Neural crest cell (in vitro differentiated cells): ENCODE results near the gene MEAK7. TPM values are rescaled to one million over a fixed set of nuclear protein-coding genes. Genes with fewer than 3 reads are reported as not detected.
"Not testable (repeated sequence)": the region's sequence is repeated elsewhere in the genome, so short reads cannot be mapped to it uniquely, and the experiment has no call there.

Source experiments
- DNase-seq: peaks from one replicate; pipeline ENCODE4 v3.0.0; 2021; ENCODE audit warnings: low read depth, mixed read lengths, low spot score
- H3K27ac Mint-ChIP-seq: one replicate; pipeline ENCODE4 v1.8.0; 2021; ENCODE audit warnings: mild to moderate bottlenecking, mixed read lengths; ENCODE audit not compliant: unreplicated experiment
- H3K27me3 Mint-ChIP-seq: 2 replicates; pipeline ENCODE4 v1.8.0; 2021; ENCODE audit warnings: low read depth, mild to moderate bottlenecking, mixed read lengths
- H3K36me3 Mint-ChIP-seq: 2 replicates; pipeline ENCODE4 v1.8.0; 2021; ENCODE audit warnings: low read depth, mild to moderate bottlenecking, mixed read lengths
- H3K4me1 Mint-ChIP-seq: 2 replicates; pipeline ENCODE4 v1.8.0; 2021; ENCODE audit warnings: mixed read lengths
- H3K4me3 Mint-ChIP-seq: one replicate; pipeline ENCODE4 v1.8.0; 2021; ENCODE audit warnings: mild to moderate bottlenecking, mixed read lengths
- H3K9me3 Mint-ChIP-seq: 2 replicates; pipeline ENCODE4 v1.8.0; 2021; ENCODE audit warnings: mixed read lengths
- total RNA-seq: library from RNA; stranded (reverse); gene quantifications from 2 replicates; pipeline ENCODE4 v1.2.1, GENCODE V29; 2021
- TF ChIP-seq, protein P1 (sequence below): fragments of 200-600 bp; sonication (generic); conservative IDR thresholded peaks from 2 replicates; pipeline ENCODE4 v1.5.0; 2021; ENCODE audit warnings: antibody characterized with exemption, mild to moderate bottlenecking

Gene MEAK7
- total RNA-seq, 1 donor from 2014 or later = 29.5 TPM

DNA sequence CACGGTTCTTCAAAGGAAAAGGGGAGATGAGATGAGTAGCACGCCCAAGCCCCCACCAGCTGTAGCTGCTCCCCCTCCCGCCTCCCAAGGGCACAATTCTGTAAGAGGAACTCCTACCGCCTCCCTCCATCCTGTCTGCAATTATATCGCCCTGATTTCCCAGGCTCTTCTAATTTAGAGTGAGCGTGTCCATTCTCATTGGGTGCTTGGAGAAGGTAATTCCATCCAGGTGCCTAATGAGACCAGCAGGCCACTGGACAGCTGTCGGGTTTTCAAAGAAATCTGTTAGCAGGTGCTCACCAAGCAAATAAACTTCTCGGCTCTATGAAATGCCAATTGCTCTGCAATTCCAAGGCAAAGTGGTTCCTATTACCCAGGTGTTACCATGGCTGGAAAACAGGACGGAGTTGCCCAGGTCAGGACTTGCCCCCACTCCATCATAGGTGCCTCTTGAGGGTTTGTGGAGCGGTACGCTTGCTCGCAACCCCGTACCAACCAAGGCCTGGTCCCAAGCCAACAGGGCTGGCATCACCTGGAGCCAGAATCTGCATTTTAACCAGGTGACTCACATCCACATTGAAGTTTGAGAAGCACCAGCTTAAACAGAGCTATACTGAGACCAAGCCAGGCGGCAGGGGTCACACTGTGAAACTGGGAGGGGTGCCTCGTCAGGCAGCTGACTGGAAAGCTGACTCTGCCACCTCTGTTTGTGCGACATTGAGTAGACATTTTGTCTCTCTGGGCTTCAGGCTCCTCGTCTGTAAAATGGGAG is 16.5 kb upstream of the MEAK7 start:
- H3K36me3 Mint-ChIP-seq = no peaks in the 10 kb centered on the region
- H3K4me1 Mint-ChIP-seq = peaks cover 43% of the 10 kb centered on the region
- TF ChIP-seq, protein P1, sequence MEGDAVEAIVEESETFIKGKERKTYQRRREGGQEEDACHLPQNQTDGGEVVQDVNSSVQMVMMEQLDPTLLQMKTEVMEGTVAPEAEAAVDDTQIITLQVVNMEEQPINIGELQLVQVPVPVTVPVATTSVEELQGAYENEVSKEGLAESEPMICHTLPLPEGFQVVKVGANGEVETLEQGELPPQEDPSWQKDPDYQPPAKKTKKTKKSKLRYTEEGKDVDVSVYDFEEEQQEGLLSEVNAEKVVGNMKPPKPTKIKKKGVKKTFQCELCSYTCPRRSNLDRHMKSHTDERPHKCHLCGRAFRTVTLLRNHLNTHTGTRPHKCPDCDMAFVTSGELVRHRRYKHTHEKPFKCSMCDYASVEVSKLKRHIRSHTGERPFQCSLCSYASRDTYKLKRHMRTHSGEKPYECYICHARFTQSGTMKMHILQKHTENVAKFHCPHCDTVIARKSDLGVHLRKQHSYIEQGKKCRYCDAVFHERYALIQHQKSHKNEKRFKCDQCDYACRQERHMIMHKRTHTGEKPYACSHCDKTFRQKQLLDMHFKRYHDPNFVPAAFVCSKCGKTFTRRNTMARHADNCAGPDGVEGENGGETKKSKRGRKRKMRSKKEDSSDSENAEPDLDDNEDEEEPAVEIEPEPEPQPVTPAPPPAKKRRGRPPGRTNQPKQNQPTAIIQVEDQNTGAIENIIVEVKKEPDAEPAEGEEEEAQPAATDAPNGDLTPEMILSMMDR = no peak
- no peaks in the 10 kb centered on the region for H3K9me3 Mint-ChIP-seq
- no peak overlapping the region for H3K4me3 Mint-ChIP-seq
- H3K27me3 Mint-ChIP-seq = no peaks in the 10 kb centered on the region
- H3K27ac Mint-ChIP-seq = no peak overlapping the region
- DNase-seq = no peak

DNA sequence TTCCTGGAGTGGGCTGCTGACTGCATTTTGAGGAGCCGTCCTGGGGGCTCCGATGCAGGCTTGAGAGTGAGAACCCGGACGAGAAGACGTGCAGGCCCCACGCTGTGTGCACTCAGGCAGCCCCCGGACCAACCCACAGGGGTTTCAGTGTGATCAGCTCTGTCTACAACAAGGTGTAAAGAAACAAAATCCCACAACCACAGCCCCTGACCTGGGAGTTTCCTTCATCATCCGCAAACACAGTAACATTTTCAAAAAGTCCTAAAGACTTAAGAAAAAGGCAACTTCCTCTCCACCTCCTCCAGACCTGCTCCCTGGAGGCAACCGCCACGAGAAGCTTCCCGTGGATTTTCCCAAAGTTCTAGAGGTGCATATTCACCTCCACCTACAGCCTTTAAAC is 15.4 kb upstream of the MEAK7 start:
- H3K27me3 Mint-ChIP-seq = no peaks in the 10 kb centered on the region
- TF ChIP-seq, protein P1 = no peak

DNA sequence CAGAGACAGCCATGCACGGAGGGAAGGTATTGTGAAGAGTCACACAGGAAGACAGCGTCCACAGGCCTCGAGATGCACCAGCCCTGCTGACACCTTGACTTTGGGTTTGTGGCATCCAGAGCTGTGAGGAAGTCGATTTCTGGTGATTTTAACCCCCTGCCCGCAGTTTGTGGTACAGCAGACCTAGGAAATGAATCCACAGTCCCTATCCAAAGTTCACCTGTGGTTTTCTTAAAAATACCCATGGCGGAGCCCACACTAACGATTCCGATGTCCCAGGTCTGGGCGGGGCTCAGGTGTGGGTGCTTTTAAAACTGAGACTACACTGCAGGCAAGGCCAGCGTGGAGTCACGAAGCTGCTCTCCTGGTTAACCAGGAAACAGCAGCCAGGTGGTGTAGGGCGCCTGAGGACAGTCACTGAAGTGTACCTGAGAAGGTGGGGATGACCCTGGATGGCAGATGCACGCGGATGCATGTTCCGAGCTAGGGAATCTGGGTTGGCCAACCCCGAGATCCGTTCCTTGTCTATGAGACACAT is 14.4 kb upstream of the MEAK7 start:
- TF ChIP-seq, protein P1 = no peak
- Mint-ChIP-seq H3K27me3 (no peaks in the 10 kb centered on the region), H3K36me3 (no peaks in the 10 kb centered on the region), H3K9me3 (no peaks in the 10 kb centered on the region), H3K4me1 (peaks cover 44% of the 10 kb centered on the region), H3K4me3 (no peak overlapping the region), H3K27ac (no peak overlapping the region)
- DNase-seq = no peak

More for the DNA sequence above, 15.4 kb upstream of the MEAK7 start:
- no peaks in the 10 kb centered on the region for H3K36me3 Mint-ChIP-seq
- no peak overlapping the region for H3K27ac Mint-ChIP-seq
- peaks cover 38% of the 10 kb centered on the region for H3K4me1 Mint-ChIP-seq
- no peak for DNase-seq
- H3K4me3 Mint-ChIP-seq = no peak overlapping the region
- H3K9me3 Mint-ChIP-seq = no peaks in the 10 kb centered on the region

DNA sequence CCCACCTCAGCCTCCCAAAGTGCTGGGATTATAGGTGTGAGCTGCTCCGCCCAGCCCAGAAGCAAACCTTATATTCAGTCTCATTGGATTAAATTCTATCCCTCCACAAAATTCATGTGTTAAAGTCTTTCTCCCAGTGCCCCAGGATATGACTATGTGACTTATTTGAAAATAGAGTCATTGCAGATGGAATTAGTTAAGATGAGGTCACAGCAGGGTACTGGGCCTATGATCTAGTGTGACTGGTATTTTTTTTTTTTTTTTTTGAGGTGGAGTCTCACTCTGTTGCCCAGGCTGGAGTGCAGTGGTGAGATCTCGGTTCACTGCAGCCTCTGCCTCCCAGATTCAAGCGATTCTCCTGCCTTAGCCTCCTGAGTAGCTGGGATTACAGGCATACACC is 13.8 kb upstream of the MEAK7 start:
- H3K9me3 Mint-ChIP-seq, DNase-seq, H3K27me3 Mint-ChIP-seq, H3K36me3 Mint-ChIP-seq, H3K27ac Mint-ChIP-seq, H3K4me3 Mint-ChIP-seq: not testable (repeated sequence)
- peaks cover 42% of the 10 kb centered on the region for H3K4me1 Mint-ChIP-seq

DNA sequence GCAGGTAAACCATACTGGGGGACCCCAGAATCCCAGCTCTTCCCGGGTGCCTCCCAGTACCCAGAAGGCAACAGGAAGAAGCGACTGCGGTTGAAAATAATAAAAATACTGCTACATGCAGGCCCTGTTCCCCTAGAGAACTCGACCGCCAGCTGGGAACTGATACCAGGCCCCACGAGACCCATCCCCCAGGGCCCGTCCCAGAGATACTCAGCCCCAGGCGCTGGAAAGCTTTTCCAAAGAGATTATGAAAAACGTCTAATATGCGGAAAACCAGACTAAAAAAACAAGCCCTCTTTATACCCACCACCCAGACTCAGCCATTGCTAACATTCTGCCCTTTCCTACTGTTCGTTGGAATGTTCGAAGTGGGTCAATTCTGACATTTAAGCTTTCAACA is 12.9 kb upstream of the MEAK7 start:
- H3K4me3 Mint-ChIP-seq = no peak overlapping the region
- peaks cover 41% of the 10 kb centered on the region for H3K4me1 Mint-ChIP-seq
- TF ChIP-seq, protein P1 = no peak
- H3K36me3 Mint-ChIP-seq = no peaks in the 10 kb centered on the region
- DNase-seq = no peak
- no peaks in the 10 kb centered on the region for H3K9me3 Mint-ChIP-seq
- no peaks in the 10 kb centered on the region for H3K27me3 Mint-ChIP-seq
- no peak overlapping the region for H3K27ac Mint-ChIP-seq
